H1 (cell line): ENCODE measurements around the gene ADAM12.

ENCODE experiments used
- BACH1 ChIP-seq: IDR thresholded peaks from 2 replicates; pipeline ENCODE4 v1.6.1; 2012; ENCODE audit warnings: low read length, improper control_type of control experiment
- CEBPB ChIP-seq: IDR thresholded peaks from 2 replicates; pipeline ENCODE4 v1.6.1; 2012; ENCODE audit warnings: low read depth, low read length
- EP300 ChIP-seq, 2 experiments: IDR thresholded peaks; 1 replicate in 1 of 2; 2 replicates in 1 of 2; pipeline ENCODE4 v1.6.1; 2011 to 2012; ENCODE audit warnings: low read depth in 2 of 2, low read length in 2 of 2, mild to moderate bottlenecking in 2 of 2, borderline replicate concordance in 1 of 2, inconsistent platforms in 1 of 2, moderate library complexity in 1 of 2
- KDM5A ChIP-seq: fragments of 200-600 bp; IDR thresholded peaks from 2 replicates; pipeline ENCODE4 v1.7.1; 2012; ENCODE audit warnings: mild to moderate bottlenecking, low read length, inconsistent platforms, mixed read lengths
- POLR2A ChIP-seq, 2 experiments: IDR thresholded peaks; 1 replicate in 1 of 2; 2 replicates in 1 of 2; pipeline ENCODE4 v1.6.1; 2011; ENCODE audit warnings: low read depth in 2 of 2, low read length in 2 of 2, mild to moderate bottlenecking in 2 of 2; ENCODE audit errors: control extremely low read depth in 1 of 2
- TF ChIP-seq, protein P1 (sequence below): IDR thresholded peaks from 2 replicates; pipeline ENCODE4 v1.6.1; 2012; ENCODE audit warnings: low read length, inconsistent platforms

DNA sequence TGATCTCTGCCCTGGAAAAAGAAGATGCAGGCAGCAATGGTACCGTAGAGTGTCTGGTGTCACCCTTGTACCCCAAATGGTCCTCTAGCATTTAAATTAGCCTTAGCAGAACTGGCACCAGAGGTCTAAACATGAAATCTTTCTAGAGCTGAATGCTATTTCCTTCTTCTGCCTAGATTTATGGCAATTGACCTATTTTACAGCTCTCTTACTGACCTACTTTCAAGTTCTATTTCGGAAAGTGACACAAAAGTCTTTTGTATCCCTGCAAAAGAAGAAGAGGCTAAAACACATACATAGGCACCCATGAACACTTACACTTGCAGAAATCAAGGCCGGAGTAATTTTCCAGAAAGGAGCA lies 10.1 kb upstream of the ADAM12 start:
- no peak for TF ChIP-seq POLR2A (IDR thresholded peaks at IDR 0.05; ENCODE audit: control extremely low read depth in 1 of 2, low read depth in 2 of 2, low read length in 2 of 2)
- TF ChIP-seq CEBPB, result no peak
- no peak for TF ChIP-seq KDM5A
- TF ChIP-seq EP300 (IDR thresholded peaks at IDR 0.05; ENCODE audit: borderline replicate concordance in 1 of 2, low read depth in 2 of 2, low read length in 2 of 2), result no peak
- TF ChIP-seq, protein P1, sequence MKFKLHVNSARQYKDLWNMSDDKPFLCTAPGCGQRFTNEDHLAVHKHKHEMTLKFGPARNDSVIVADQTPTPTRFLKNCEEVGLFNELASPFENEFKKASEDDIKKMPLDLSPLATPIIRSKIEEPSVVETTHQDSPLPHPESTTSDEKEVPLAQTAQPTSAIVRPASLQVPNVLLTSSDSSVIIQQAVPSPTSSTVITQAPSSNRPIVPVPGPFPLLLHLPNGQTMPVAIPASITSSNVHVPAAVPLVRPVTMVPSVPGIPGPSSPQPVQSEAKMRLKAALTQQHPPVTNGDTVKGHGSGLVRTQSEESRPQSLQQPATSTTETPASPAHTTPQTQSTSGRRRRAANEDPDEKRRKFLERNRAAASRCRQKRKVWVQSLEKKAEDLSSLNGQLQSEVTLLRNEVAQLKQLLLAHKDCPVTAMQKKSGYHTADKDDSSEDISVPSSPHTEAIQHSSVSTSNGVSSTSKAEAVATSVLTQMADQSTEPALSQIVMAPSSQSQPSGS, result no peak
- no peak for TF ChIP-seq BACH1
